ENCODE data around the gene SSC5D. TPM values are rescaled to one million over a fixed set of nuclear protein-coding genes. Genes with fewer than 3 reads are reported as not detected.

SSC5D gene
- total and polyA plus RNA-seq, 2 experiments from 2014 or later, result 10.0 to 12.6 TPM

DNA sequence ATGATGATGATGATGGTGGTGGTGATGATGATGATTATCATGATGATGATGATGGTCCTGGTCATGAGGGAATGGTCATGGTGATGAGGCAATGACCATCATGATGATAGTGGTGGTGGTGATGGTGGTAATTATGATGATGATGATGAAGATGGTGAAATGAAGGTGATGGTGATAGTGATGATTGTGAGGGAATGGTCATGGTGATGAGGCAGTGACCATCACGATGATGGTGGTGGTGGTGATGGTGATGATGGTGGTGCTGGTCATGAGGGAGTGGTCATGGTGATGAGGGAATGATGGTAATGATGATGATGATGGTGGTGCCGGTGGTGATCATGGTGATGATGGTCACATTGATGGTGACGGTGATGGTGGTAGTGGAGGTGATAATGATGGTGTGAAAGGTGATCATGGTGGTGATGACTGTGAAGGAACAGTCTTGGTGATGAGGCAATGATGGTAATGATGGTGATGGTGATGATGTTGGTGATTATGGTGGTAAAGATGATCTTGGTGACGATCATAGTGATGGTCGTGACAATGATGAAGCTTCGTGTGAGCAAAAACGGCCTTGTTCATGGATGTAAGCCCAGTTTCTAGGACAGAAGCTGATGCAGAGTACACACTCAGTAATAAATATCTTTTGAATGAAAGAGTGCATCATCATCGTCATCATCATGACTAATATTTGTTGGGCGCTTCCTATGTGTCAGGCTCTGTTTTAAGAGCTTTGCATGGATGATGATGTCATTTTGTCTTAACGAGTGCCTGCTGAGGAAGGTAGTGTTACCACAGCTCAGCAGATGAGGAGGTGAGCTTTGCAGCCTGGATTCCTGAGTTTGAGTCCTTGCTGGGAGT lies 31.4 kb downstream of the SSC5D start:
- Histone ChIP-seq H3K4me2 (ENCODE audit: unreplicated experiment) (no peak overlapping the region), H3K9me3 (ENCODE audit: low read depth) (no peaks in the 10 kb centered on the region), H4K20me1 (ENCODE audit: insufficient read depth) (no peaks in the 10 kb centered on the region), H3K27me3 (replicated peaks; ENCODE audit: insufficient read depth) (no peaks in the 10 kb centered on the region), H3K4me1 (ENCODE audit: insufficient read depth) (no peaks in the 10 kb centered on the region), H2AFZ (no peak overlapping the region), H3K9me2 (ENCODE audit: insufficient read depth) (no peaks in the 10 kb centered on the region), H3K36me3 (ENCODE audit: low read depth) (no peaks in the 10 kb centered on the region), H3K9ac (no peak overlapping the region), H3K79me2 (ENCODE audit: insufficient read depth) (no peaks in the 10 kb centered on the region), H3K27ac (peak overlapping the region; percentile 43), H3F3A (ENCODE audit: insufficient read depth) (peaks cover 15% of the 10 kb centered on the region), H3K4me3 (no peak overlapping the region)
- WGBS, 2 experiments (ENCODE audit: low coverage in 1 of 2, low lambda C conversion rate in 2 of 2, missing lambda C conversion rate in 2 of 2), result 44 to 57% methylated on average over 10 of the region's 10 CpGs
- TF ChIP-seq EZH2 (IDR thresholded peaks at IDR 0.05; ENCODE audit: insufficient read depth, poor library complexity, severe bottlenecking), result no peak
- TF ChIP-seq EZH2phosphoT487 (IDR thresholded peaks at IDR 0.05; ENCODE audit: insufficient read depth, low read depth), result no peak
- peak; percentile 95 for DNase-seq
- in situ Hi-C loops (cut with MboI), result no loop called here

DNA sequence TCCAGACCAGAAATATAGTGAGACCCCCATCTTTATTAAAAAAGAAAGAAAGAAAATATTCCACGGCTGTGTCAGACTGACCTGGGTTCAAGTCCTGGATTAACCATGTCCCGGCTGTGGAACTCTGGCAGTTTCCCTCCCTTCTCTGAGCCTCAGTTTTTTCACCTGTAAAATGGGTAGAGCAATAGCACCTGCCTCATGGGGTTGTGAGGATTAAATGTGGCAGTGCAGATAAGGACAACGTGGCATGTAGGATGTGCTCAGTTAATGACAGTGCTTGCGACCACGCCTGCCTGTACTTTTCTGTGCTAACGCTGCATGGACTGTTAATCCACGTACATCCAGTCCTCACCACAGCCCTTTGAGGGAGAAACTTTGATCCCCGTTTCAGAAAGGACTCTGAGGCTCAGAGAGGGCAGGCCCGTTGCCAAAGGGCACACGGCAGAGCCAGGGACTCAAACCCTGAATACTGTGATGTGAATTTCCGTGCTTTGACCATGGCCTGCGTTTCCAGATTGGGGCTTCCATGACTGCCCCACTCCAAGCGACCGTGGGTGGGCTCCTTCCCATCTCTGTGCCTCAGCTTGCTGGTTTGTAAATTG lies 32.6 kb downstream of the SSC5D start:
- no peak for TF ChIP-seq EZH2 (IDR thresholded peaks at IDR 0.05; ENCODE audit: insufficient read depth, poor library complexity, severe bottlenecking)
- TF ChIP-seq EZH2phosphoT487 (IDR thresholded peaks at IDR 0.05; ENCODE audit: insufficient read depth, low read depth), result no peak
- WGBS, 2 experiments (ENCODE audit: low coverage in 1 of 2, low lambda C conversion rate in 2 of 2, missing lambda C conversion rate in 2 of 2), result 77 to 78% methylated on average over 13 to 14 of the region's 14 CpGs
- H3K27ac ChIP-seq, result no peak overlapping the region; the same call in 1 of the 2 replicates
- H3K4me1 ChIP-seq (ENCODE audit: insufficient read depth), result no peaks in the 10 kb centered on the region; the same call in 1 of the 2 replicates
- in situ Hi-C loops (cut with MboI), result no loop called here
- no peak for DNase-seq
- no peaks in the 10 kb centered on the region for H3K36me3 ChIP-seq (ENCODE audit: low read depth)
- no peaks in the 10 kb centered on the region for H3K9me2 ChIP-seq (ENCODE audit: insufficient read depth)
- peaks cover 15% of the 10 kb centered on the region for H3F3A ChIP-seq (ENCODE audit: insufficient read depth)
- no peaks in the 10 kb centered on the region for H3K79me2 ChIP-seq (ENCODE audit: insufficient read depth)
- H2AFZ ChIP-seq, result no peak overlapping the region
- H3K27me3 ChIP-seq (replicated peaks; ENCODE audit: insufficient read depth), result no peaks in the 10 kb centered on the region
- H4K20me1 ChIP-seq (ENCODE audit: insufficient read depth), result no peaks in the 10 kb centered on the region
- no peak overlapping the region for H3K9ac ChIP-seq
- no peak overlapping the region for H3K4me3 ChIP-seq
- no peak overlapping the region for H3K4me2 ChIP-seq (ENCODE audit: unreplicated experiment)
- H3K9me3 ChIP-seq (ENCODE audit: low read depth), result no peaks in the 10 kb centered on the region

GRCh38 chr19:55525289-55526101 lies 37.3 kb downstream of the SSC5D start:
- Histone ChIP-seq H3K79me2 (ENCODE audit: insufficient read depth) (no peaks in the 10 kb centered on the region), H3K36me3 (ENCODE audit: low read depth) (no peaks in the 10 kb centered on the region), H3K9ac (no peak overlapping the region), H3K4me3 (no peak overlapping the region), H3K9me2 (ENCODE audit: insufficient read depth) (no peaks in the 10 kb centered on the region), H3K27ac (no peak overlapping the region), H2AFZ (no peak overlapping the region), H3K4me2 (ENCODE audit: unreplicated experiment) (no peak overlapping the region), H4K20me1 (ENCODE audit: insufficient read depth) (no peaks in the 10 kb centered on the region), H3K4me1 (ENCODE audit: insufficient read depth) (no peaks in the 10 kb centered on the region; the same call in 1 of the 2 replicates), H3K27me3 (replicated peaks; ENCODE audit: insufficient read depth) (no peaks in the 10 kb centered on the region), H3K9me3 (ENCODE audit: low read depth) (no peaks in the 10 kb centered on the region), H3F3A (ENCODE audit: insufficient read depth) (peaks cover 21% of the 10 kb centered on the region; the same call in 1 of the 2 replicates)
- TF ChIP-seq EZH2phosphoT487 (IDR thresholded peaks at IDR 0.05; ENCODE audit: insufficient read depth, low read depth), result no peak
- no peak for TF ChIP-seq EZH2 (IDR thresholded peaks at IDR 0.05; ENCODE audit: insufficient read depth, poor library complexity, severe bottlenecking)
- in situ Hi-C loops (cut with MboI), result no loop called here
- WGBS, 2 experiments (ENCODE audit: low coverage in 1 of 2, low lambda C conversion rate in 2 of 2, missing lambda C conversion rate in 2 of 2), result 22 to 24% methylated on average over 21 to 29 of the region's 29 CpGs
- no peak for DNase-seq

Data from GM23248 (cell line).